Measurements from ENCODE around the gene DAAM1. TPM values are rescaled to one million over a fixed set of nuclear protein-coding genes. Genes with fewer than 3 reads are reported as not detected.

The DAAM1 gene
- total RNA-seq, 3 donors from 2014 or later (not counting 1 experiment from before 2014, with no cell fraction given), result 10.9 to 31.4 (median 12.6) TPM

DNA sequence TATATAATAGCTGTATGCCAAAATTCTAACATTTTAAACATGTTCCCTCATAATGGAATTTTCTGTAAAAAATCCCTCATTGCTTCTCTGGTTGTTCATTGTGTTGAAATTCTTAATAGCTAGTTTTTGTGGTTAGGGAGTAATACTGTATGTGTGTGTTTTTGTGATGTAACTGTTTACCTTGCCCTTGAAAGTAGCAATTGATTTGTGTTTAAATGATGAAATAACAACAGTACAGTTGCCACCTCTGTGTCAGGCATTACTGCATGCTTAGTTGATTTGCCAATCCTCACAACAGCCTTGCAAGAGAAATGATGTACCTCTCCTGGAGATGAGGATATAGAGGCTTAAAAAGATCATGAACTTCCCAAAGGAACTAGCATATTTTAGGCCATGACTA lies 94.9 kb downstream of the DAAM1 start:
- Histone ChIP-seq H3K27ac (ENCODE audit: low read length) (no peak overlapping the region), H3K36me3 (ENCODE audit: control insufficient read depth, insufficient read depth, low read length) (no peaks in the 10 kb centered on the region), H3K4me1 (ENCODE audit: control insufficient read depth, insufficient read depth, low read length) (no peaks in the 10 kb centered on the region), H3K27me3 (ENCODE audit: control insufficient read depth, insufficient read depth, low read length) (no peaks in the 10 kb centered on the region), H3K9me3 (ENCODE audit: control insufficient read depth, insufficient read depth, low read length) (no peaks in the 10 kb centered on the region), H3K4me3 (ENCODE audit: low read length) (no peak overlapping the region)
- H3K27ac Mint-ChIP-seq, result no peak overlapping the region
- ATAC-seq (no peak), DNase-seq (no peak)
- no peak overlapping the region for H3K4me3 Mint-ChIP-seq
- H3K36me3 Mint-ChIP-seq, result peaks cover 21% of the 10 kb centered on the region
- intact Hi-C loops (cut with micrococcal nuclease), result no loop called here
- TF ChIP-seq, protein P1, sequence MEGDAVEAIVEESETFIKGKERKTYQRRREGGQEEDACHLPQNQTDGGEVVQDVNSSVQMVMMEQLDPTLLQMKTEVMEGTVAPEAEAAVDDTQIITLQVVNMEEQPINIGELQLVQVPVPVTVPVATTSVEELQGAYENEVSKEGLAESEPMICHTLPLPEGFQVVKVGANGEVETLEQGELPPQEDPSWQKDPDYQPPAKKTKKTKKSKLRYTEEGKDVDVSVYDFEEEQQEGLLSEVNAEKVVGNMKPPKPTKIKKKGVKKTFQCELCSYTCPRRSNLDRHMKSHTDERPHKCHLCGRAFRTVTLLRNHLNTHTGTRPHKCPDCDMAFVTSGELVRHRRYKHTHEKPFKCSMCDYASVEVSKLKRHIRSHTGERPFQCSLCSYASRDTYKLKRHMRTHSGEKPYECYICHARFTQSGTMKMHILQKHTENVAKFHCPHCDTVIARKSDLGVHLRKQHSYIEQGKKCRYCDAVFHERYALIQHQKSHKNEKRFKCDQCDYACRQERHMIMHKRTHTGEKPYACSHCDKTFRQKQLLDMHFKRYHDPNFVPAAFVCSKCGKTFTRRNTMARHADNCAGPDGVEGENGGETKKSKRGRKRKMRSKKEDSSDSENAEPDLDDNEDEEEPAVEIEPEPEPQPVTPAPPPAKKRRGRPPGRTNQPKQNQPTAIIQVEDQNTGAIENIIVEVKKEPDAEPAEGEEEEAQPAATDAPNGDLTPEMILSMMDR (IDR thresholded peaks at IDR 0.05), result no peak
- H3K4me1 Mint-ChIP-seq, result no peaks in the 10 kb centered on the region
- H3K9me3 Mint-ChIP-seq, result peaks cover 6 to 9% of the 10 kb centered on the region in 2 donors
- no peaks in the 10 kb centered on the region for H3K27me3 Mint-ChIP-seq (ENCODE audit: low read depth in 2 of 2)

DNA sequence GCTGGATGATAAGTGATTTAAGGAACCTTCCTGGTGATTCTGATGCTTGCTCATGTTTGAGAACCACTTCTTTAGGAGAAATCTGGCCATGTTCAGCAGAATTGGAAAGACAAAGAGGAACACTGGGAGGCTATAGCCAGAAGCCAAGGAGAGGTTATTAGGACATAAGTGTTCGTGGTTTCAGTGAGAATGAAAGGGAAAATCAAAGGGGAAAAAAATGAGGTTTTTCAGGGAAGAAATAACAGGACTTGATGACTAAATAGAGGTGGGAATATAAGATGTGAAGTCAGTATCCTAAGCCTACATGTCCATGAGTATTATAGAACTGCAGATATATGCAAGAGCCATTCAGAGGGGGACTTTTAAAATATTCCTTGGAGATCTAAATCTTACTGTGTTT lies 95.6 kb downstream of the DAAM1 start:
- Histone ChIP-seq H3K27me3 (ENCODE audit: control insufficient read depth, insufficient read depth, low read length) (no peaks in the 10 kb centered on the region), H3K9me3 (ENCODE audit: control insufficient read depth, insufficient read depth, low read length) (no peaks in the 10 kb centered on the region), H3K36me3 (ENCODE audit: control insufficient read depth, insufficient read depth, low read length) (no peaks in the 10 kb centered on the region), H3K4me1 (ENCODE audit: control insufficient read depth, insufficient read depth, low read length) (no peaks in the 10 kb centered on the region), H3K4me3 (ENCODE audit: low read length) (no peak overlapping the region), H3K27ac (ENCODE audit: low read length) (no peak overlapping the region)
- Mint-ChIP-seq H3K4me3 (no peak overlapping the region), H3K36me3 (peaks cover 21% of the 10 kb centered on the region), H3K27me3 (ENCODE audit: low read depth in 2 of 2) (no peaks in the 10 kb centered on the region), H3K4me1 (no peaks in the 10 kb centered on the region), H3K9me3 (peaks cover 9 to 12% of the 10 kb centered on the region in 2 donors), H3K27ac (no peak overlapping the region)
- TF ChIP-seq, protein P1 (IDR thresholded peaks at IDR 0.05), result no peak
- DNase-seq, result no peak
- intact Hi-C loops (cut with micrococcal nuclease), result no loop called here
- WGBS (ENCODE audit: insufficient coverage), result 96% methylated on average over 1 of the region's 1 CpG
- no peak for ATAC-seq

DNA sequence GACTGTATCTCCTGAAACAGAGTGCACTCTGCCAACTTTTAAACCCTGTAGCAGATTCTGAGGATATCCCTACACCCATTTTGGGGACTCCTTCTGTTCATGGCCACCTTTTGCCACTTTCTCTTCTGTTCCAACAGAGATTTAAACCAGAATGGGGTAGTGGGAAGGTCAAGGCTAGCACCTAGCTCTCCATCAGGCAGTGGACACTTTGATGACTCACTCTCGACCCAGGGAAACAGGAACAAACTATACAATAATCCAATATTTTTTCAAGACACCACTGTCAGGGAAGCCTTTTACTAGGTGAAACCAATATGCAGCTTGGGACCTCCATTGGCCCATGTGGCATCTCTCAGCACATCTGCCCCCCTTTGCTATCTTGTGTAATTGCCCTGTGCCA lies 103.6 kb downstream of the DAAM1 start:
- Histone ChIP-seq H3K9me3 (ENCODE audit: control insufficient read depth, insufficient read depth, low read length) (no peaks in the 10 kb centered on the region), H3K4me3 (ENCODE audit: low read length) (no peak overlapping the region), H3K4me1 (ENCODE audit: control insufficient read depth, insufficient read depth, low read length) (no peaks in the 10 kb centered on the region), H3K36me3 (ENCODE audit: control insufficient read depth, insufficient read depth, low read length) (peaks cover 9% of the 10 kb centered on the region), H3K27ac (ENCODE audit: low read length) (no peak overlapping the region), H3K27me3 (ENCODE audit: control insufficient read depth, insufficient read depth, low read length) (no peaks in the 10 kb centered on the region)
- no peak for DNase-seq
- intact Hi-C loops (cut with micrococcal nuclease), result no loop called here
- H3K4me1 Mint-ChIP-seq, result peaks cover 8 to 11% of the 10 kb centered on the region in 2 donors
- peaks cover 3% of the 10 kb centered on the region in 2 donors for H3K9me3 Mint-ChIP-seq
- no peak overlapping the region for H3K4me3 Mint-ChIP-seq
- TF ChIP-seq, protein P1 (IDR thresholded peaks at IDR 0.05), result no peak
- no peak for ATAC-seq
- 90% methylated on average over 1 of the region's 1 CpG for WGBS (ENCODE audit: insufficient coverage)
- no peaks in the 10 kb centered on the region for H3K27me3 Mint-ChIP-seq (ENCODE audit: low read depth in 2 of 2)
- H3K27ac Mint-ChIP-seq, result no peak overlapping the region
- no peaks in the 10 kb centered on the region for H3K36me3 Mint-ChIP-seq

DNA sequence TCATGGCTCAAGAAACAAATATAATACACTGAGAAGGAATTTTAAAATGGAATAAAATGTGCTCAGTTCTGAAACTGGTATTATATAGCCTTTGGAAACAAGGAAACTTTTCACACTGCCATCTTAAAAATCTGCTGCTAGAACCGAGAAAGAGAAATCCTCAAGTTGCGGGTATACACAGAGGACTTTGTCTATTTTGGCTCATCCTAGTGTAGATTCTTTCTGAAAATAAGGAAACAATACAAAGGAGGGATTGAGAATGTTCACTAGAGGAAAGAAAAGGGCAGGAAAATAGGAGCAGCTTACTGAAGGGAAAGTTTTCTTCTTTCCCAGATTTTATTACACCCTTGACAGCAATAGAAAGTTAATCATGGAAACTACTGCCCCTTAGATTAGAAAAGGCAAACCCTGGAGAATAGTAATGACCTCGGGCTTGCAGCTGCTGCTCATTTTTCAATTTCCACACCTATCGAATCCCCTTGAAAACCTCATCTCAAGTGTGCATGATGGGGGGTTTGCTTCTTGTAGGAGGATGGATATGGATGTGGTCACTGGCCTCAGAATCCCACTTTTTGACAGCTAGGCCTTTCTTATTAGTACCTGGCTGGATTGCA lies 104.6 kb downstream of the DAAM1 start:
- Histone ChIP-seq H3K27me3 (ENCODE audit: control insufficient read depth, insufficient read depth, low read length) (no peaks in the 10 kb centered on the region), H3K36me3 (ENCODE audit: control insufficient read depth, insufficient read depth, low read length) (peaks cover 9% of the 10 kb centered on the region), H3K4me1 (ENCODE audit: control insufficient read depth, insufficient read depth, low read length) (no peaks in the 10 kb centered on the region), H3K4me3 (ENCODE audit: low read length) (no peak overlapping the region), H3K27ac (ENCODE audit: low read length) (no peak overlapping the region), H3K9me3 (ENCODE audit: control insufficient read depth, insufficient read depth, low read length) (no peaks in the 10 kb centered on the region)
- Mint-ChIP-seq H3K9me3 (peaks cover 3% of the 10 kb centered on the region in 2 donors), H3K36me3 (no peaks in the 10 kb centered on the region), H3K27me3 (ENCODE audit: low read depth in 2 of 2) (no peaks in the 10 kb centered on the region), H3K4me1 (peaks cover 15 to 18% of the 10 kb centered on the region in 2 donors), H3K4me3 (no peak overlapping the region), H3K27ac (no peak overlapping the region)
- DNase-seq (no peak), ATAC-seq (no peak)
- TF ChIP-seq, protein P1 (IDR thresholded peaks at IDR 0.05), result no peak
- intact Hi-C loops (cut with micrococcal nuclease), result no loop called here
- 96% methylated on average over 2 of the region's 4 CpGs for WGBS (ENCODE audit: insufficient coverage)

Data from natural killer cell (primary cell).